Brain pericyte (primary cell): ENCODE results near the gene GPC5.
"Not testable (repeated sequence)": the region's sequence is repeated elsewhere in the genome, so short reads cannot be mapped to it uniquely, and the experiment has no call there.

Source experiments
- DNase-seq: peaks from one replicate; pipeline ENCODE4 v3.0.0-alpha.2; 2012; ENCODE audit warnings: low read depth, low spot score

GPC5 gene

GRCh38 chr13:91863699-91864098 lies 465.3 kb downstream of the GPC5 start:
- DNase-seq, result no peak

- no peak for DNase-seq
These were observed 469.9 kb downstream of the GPC5 start for GRCh38 chr13:91868351-91868750.

- DNase-seq, result no peak
These were observed 480.1 kb downstream of the GPC5 start for GRCh38 chr13:91878491-91878890.

DNA sequence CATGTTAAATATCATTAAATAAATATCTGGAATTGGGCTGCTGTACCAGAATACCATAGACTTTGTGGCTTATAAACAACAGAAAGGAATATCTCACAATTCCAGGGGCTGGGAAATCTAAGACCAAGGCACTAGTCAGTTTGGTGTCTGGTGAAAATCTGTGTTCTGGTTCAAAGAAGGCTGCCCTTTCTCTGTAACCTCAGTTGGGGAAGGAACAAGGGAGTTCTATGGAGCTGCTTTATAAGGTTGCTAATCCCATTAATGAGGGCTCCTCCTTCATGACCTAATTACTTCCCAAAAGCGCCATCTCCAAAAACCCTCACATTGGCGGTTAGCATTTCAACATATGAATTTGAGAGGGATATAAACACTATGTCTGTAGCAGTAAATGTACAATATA lies 480.9 kb downstream of the GPC5 start:
- DNase-seq, result no peak

DNA sequence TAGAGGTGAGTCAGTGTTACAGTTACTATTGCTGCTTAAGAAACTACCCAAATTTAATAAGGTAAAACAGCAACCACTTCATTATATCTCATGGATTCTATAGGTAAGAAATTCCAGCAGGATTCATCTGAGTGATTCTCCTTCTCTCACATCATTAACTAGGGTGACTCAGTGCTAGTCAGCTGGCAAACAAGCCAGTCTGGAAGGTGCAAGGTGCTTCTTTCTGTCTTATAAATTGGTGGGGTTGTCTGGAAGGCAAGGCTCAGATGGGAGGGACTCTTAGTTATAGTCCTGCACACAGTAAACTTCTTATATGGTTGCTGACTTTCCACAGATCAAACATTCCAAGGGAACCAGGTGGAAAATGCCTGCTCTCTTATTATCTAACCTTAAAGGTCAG lies 484.5 kb downstream of the GPC5 start:
- DNase-seq, result no peak

DNA sequence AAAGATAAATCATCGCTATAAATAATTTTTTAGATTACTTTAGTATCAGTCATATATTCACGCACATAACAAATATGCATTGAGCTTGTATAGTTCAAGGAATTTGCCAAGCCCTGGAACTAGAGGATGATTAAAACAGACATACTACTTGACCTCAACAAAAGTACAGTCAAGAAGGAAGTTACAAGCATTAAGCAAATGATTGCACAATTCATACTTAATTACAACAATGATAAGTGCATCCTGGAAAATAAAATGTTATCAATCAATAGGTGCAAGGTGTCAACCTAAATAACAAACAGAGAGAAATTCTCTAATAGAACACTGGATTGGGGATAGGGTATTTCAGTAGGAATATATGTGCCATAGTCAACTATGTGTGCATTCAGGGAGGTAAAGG lies 491.2 kb downstream of the GPC5 start:
- no peak for DNase-seq

GRCh38 chr13:91891141-91891540 lies 492.7 kb downstream of the GPC5 start:
- no peak for DNase-seq

DNA sequence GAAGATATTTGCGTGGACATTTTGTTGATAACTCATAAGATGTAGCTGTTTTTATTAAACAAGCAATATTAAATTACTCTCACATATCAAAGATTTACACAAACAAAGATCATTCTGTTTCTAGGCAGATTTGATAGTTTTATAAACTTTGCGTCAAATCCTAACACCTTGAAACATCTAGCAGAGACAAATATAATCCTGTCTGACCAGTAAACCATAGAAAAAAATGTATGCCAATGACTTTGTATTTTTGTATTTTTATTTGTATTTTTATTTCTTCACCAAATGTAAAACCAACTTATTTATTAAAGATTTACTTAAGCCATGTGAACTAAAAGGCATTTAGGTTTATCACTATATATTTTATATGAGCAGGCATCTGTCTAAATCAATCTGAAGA lies 494.6 kb downstream of the GPC5 start:
- DNase-seq, result no peak

GRCh38 chr13:91894316-91894715 lies 495.9 kb downstream of the GPC5 start:
- no peak for DNase-seq

DNA sequence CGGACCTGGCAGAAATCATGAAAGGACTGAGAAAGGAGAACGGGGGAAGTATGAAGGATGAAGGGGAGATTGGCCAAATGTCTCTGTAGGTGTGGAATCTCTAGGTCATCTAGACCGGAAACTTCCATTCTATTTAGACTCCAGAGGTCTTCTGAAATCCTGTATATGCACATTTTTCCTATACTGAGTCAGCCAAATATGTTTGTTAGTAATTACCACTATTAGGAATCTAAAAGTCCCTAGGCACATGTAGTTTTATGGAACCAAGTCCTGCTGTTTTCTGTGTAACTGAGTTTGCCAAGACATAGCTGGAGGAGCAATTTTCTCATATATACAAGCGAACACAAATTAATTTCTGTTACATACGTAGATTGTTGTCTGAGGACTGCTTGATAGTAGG lies 498.1 kb downstream of the GPC5 start:
- DNase-seq, result no peak

GRCh38 chr13:91898986-91899385 lies 500.6 kb downstream of the GPC5 start:
- DNase-seq, result not testable (repeated sequence)

GRCh38 chr13:91902291-91902690 lies 503.9 kb downstream of the GPC5 start:
- no peak for DNase-seq

DNA sequence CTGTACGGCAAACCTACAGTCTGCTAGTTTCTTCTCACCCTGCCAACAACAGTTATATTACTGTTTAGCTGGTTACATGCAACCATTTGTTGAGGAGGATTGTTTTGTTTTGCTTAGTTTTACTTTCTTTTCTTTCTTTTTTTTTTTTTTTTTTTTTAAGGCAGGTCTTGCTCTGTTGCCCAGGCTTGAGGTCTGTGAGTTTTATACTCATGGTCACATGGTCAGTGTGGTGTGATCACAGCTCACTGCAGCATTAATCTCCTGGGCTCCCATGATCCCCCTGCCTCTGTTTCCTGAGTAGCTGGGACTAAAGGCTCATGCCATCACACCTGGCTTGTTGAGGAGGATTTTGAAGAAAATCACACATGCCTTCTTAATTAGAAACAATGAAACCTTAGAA lies 505.6 kb downstream of the GPC5 start:
- DNase-seq, result no peak

- no peak for DNase-seq
These were observed 506.2 kb downstream of the GPC5 start for GRCh38 chr13:91904597-91904996.

GRCh38 chr13:91907398-91907797 lies 509.0 kb downstream of the GPC5 start:
- no peak for DNase-seq

DNA sequence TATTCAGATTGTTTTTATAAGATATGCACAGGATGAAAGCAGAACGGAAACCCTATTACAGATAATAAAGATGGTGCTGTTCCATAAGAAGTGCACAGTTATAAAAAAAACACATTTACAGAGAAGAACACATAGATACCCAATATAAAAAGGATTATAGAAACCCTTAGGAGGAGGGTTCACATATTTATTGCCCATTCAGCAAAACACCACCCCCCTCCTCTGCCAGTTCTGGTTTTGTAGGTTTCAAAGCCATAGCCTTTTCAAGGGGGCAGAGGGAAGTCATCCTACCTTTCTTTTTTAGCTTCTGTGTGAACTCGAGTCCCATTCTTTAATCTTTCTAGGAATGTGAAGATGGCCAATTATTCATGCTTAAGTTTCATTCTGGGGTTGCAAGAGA lies 511.2 kb downstream of the GPC5 start:
- DNase-seq, result no peak

GRCh38 chr13:91922969-91923592 lies 524.7 kb downstream of the GPC5 start:
- no peak for DNase-seq

- DNase-seq, result no peak
These were observed 532.3 kb downstream of the GPC5 start for GRCh38 chr13:91930687-91931086.

- no peak for DNase-seq
These were observed 535.9 kb downstream of the GPC5 start for GRCh38 chr13:91934354-91934753.

DNA sequence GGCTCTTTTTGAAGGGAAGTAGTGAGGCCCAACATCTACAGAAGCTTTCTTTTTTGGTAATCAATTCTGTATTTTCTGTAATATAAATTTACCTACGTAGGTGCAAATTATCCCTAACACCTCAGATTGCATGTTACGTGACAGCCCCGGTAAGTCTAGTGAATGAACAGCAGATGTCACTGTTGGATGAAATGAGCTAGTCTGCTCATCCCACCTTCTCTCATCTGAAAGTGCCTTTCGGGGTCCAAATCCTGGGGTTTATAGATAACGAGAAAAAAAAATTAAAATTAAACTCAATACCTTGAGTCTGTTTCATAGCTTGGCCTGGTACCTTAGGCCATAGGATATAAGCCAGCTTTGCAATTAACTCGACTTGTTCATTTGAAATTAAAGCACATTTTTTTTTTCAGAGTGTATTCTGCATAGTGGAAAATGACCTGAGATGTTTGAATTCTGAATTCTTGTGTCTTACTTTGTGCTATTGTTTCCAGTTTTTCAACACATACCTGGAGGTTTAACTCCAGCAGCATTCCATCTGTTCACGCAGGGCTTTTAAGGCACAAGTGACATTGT lies 548.2 kb downstream of the GPC5 start:
- DNase-seq, result no peak

GRCh38 chr13:91948736-91949135 lies 550.3 kb downstream of the GPC5 start:
- no peak for DNase-seq

DNA sequence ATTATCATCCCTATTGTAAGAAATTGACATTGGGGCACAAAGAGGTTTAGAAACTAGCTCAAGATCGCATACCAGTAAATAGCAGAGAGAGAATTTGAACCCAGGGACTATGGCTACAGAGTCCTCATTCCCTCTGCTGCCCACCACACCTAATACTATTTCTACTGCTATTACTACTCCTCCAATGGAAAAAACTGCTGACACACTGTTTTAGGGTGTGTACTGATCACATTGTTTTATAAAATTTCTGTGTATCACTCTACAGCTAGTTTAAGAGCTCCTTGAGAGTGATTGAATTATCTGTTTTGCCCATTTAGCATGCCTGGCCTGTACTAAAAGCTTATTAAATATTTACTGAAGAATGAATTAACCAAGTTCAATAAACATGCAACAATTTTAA lies 552.4 kb downstream of the GPC5 start:
- no peak for DNase-seq

DNA sequence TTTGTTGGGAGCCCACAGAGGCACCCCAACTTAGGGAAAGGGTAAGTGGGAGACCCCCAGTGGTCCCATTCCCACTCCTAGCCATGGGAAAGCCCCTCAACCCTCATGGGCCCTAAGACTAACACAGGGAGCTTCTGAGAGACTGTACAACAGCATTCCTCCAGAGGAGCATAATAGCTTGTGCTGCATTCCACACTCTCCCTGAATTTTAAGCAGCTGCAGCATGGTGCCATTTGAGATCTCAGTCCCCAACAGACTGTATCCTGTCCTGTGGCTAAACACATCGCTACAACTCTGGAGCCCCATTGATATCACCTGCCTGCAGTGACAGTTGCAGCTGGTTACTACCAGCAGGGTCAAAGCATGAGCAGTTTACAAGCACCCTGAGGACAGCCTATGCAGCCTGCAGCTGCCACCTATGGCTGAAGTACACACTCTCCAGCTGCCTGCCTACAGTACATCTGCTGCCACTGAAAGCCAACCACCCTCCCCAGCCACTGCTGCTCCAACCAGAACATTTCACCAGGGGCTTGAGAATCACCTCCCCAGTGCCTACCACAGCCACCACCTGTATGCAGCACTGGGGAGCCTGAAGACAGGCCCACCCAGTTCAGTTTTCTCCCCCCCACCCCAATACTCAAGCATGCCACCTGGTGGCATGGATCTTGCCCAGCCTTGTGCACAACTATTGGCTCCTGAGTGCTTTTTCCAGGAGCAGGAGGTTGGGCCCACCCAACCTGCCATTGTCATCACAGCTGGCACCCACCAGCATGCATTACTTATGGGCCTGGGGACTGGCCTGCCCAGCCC lies 557.3 kb downstream of the GPC5 start:
- no peak for DNase-seq
